OCI-LY1 (cell line): ENCODE measurements around the gene SSUH2.

Source experiments
- CTCF ChIP-seq: fragments of 200-600 bp; sonication (generic), shearing (Covaris generic); IDR thresholded peaks from 2 replicates; pipeline ENCODE4 v1.5.1; 2017; ENCODE audit warnings: mild to moderate bottlenecking, antibody characterized with exemption, low read length, moderate library complexity, mixed read lengths
- EZH2 ChIP-seq: fragments of 200-600 bp; sonication (generic), shearing (Covaris generic); IDR thresholded peaks from 2 replicates; pipeline ENCODE4 v1.8.0; 2017; ENCODE audit warnings: borderline replicate concordance, mixed run types, mild to moderate bottlenecking, antibody characterized with exemption, low read length, moderate library complexity, mixed read lengths

GRCh38 chr3:8581373-8581772, 63.2 kb downstream of the SSUH2 start:
- TF ChIP-seq CTCF = no peak
- TF ChIP-seq EZH2 = no peak
